NCI-H345 (cell line): ENCODE measurements around the gene GNAL.
A peak's percentile ranks its signal among the peaks of the same experiment; 100 is the strongest.

Source experiments
- DNase-seq: peaks from one replicate; lab custom pipeline; 2025; lab: John Stamatoyannopoulos, UW

The GNAL gene

DNA sequence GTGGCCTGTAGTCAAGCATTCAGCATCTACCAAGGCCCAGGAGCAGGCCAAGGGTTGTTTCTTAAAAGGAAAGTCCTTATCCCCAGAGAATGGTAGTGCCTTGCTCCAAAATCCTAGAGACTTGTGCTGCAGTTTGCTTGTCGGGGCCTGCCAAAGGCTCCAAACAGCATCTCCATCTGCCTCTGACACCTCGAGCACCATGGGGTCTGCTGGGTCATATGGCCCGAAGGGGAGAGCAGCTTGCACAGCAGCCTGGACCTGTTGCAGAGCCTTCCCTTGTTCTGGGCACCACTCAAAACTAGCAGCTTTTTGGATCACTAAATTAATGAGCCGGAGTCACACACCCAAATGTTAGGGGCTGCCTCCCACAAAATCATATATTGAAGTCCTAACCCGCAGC is 35.7 kb downstream of the GNAL start:
- no peak for DNase-seq

- no peak for DNase-seq
Observed at GRCh38 chr18:11726556-11726955, 37.5 kb downstream of the GNAL start.

DNA sequence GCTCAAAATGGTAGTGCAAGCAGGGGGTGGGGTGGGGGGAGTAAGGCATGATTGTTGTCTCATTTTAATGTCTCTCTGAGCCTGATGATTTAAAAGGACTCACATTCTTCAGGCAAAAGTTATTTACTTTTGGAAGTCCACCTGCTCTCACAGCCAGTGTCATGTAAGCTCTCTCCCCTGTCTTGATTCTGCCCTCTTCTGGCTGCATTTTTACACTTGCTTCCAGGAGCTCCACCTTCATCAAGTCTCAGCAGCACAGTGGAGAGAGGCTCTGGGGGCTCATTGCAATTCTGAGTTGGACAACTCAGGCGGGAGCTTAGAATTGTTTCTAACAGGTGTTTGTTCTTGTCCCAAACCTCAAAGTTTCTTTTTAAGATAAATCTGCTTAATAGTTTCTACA is 39.2 kb downstream of the GNAL start:
- DNase-seq = no peak

DNA sequence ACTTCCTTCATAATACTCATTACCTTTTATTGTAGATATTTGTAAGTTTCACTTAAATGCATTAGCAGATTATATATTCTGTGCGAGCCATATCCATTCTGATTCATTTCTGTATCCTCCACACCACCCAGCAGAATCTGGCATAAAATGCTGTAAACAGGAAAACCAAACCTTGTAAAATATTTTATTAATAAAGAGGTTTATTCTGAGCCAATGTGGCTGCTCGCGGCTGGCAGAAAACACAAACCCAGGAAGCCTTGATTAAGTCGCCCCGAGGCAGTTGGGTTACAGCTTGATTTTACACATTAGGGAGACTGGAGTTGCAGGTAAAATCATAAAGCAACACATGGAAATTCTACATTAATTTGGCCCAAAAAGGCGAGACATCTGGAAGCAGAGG is 40.5 kb downstream of the GNAL start:
- DNase-seq = no peak

- peak; percentile 59 for DNase-seq
Observed at GRCh38 chr18:11733031-11733430, 44.0 kb downstream of the GNAL start.

DNA sequence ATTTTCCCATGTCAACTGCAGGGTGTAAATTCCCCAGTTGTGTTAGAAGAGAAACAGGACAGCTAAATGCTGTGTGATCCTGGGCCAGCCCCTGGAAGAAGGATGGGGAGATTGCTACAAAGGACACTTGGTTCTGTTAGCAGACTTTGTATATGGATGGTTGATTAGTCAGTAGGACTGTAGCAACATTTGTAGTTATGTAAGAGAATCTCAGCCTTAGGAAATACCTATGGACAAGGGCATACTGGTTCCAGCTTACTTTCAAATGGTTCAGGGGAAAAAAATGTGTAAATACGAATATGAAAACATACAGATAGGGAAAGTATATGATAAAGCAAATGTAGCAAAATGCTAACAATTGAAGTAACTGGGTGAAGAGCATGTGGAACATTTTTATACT is 47.6 kb downstream of the GNAL start:
- no peak for DNase-seq

DNA sequence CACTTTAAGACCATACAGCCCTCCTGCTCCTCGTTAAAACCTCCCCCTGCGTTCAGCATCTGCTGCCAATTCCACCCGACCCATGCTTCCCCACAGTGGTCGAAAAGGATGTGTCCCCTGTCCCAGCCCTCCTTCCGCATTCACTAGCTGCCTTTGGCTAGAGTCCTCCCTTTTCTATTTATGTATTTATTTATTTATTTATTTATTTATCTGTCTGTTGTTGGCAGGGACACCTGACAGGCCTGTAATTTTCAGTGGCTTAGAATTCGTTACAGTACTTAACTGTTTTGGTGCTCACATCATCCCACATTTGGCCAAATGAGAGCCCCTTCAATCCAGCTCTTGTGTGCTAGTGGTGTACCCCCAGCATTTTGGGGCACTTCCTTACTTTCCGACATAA is 50.8 kb downstream of the GNAL start:
- no peak for DNase-seq

- no peak for DNase-seq
Observed at GRCh38 chr18:11740461-11740860, 51.4 kb downstream of the GNAL start.

- no peak for DNase-seq
Observed at GRCh38 chr18:11741505-11742145, 52.6 kb downstream of the GNAL start.

- DNase-seq = no peak
Observed at GRCh38 chr18:11745521-11745920, 56.5 kb downstream of the GNAL start.

DNA sequence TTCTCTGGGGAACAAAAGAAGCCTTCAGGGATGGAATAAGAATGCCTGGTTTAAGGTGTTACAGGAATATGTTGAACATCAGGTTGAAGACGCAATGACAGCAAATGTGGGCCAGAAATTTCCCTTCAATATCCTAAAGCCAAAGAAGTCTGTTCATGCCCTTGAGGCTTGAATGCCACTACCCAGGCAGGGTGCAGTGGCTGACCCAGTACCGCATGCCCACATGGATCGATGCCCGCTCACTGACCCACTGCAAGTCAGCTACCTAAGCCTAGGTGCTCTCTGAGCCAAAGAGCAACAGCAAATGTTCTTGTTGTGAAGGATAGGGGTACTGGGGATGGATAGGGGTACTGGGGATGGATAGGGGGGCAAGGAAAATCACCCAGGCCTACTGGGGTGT is 58.2 kb downstream of the GNAL start:
- DNase-seq = no peak

DNA sequence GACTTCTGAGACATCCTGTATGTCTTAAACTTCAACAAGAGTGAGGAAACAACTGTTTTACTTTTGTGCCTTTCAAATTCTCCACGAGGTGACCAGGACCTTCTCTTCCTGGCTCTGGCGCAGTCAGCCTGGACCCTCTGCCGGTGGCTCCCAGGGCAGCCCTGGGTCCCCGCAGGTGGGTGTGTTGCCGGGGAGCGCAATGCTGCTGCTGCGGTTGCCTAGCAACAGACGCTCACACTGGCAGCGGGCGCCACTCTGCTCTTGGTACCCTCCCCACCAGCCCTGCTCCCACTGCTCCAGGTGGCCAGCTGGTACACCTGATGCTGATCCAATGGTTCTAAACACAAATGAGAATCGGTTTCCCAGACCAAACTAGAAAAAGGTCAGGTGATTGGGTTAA is 58.7 kb downstream of the GNAL start:
- peak; percentile 54 for DNase-seq

DNA sequence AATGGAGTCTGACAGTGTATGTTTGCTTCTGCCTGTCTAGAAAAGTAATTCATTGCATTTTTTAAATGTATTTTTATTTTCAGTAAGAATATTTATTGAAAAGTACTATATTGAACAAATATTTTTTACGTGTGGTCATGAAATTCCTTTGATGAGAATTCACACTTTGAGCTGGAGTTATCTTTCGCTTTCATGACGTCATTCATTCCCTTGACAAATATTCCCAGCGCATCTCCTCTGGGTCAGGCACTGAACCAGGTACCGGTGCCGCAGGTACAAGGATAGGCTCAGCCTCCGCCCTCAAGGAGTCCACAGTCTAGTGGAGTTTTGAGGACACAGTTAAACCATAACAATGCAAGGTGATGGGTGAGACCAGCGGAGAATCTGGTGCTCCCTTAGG is 60.2 kb downstream of the GNAL start:
- DNase-seq = no peak

GRCh38 chr18:11750171-11750570 is 61.1 kb downstream of the GNAL start:
- no peak for DNase-seq

DNA sequence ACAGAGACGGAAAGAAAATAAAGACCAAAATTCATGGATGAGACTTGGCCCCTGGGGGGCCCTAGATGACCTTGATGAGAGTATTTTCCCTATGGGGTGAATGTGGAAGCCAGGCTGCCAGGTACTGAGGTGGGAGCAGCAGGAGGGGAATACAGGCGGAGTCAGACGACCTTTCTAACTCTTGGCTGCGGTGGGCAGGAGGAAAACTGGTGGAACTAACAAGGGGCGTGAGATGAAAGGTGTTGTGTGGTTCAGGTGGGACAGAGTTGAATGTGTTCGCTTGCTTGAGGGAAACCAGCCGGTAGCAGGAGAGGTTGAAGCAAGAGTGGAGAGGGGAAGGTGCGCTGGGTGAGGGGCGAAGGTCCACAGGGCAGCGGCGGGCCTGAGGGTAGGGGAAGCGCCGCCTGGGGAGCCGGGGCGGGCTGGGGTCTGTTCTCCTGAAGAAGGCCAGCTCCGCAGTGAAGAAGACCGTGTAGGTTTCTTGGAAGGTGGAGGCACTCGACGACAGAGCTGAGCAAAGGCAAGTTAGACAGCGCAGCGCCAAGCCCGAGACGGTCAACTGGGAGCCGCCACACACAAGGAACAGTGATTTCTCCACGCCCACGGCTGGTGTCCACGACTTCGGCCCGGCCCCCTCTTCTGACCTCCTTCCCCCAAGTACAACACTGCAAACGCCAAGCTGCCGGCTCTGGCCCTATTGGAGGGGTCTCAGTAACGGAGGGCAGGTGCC is 61.7 kb downstream of the GNAL start:
- no peak for DNase-seq

DNA sequence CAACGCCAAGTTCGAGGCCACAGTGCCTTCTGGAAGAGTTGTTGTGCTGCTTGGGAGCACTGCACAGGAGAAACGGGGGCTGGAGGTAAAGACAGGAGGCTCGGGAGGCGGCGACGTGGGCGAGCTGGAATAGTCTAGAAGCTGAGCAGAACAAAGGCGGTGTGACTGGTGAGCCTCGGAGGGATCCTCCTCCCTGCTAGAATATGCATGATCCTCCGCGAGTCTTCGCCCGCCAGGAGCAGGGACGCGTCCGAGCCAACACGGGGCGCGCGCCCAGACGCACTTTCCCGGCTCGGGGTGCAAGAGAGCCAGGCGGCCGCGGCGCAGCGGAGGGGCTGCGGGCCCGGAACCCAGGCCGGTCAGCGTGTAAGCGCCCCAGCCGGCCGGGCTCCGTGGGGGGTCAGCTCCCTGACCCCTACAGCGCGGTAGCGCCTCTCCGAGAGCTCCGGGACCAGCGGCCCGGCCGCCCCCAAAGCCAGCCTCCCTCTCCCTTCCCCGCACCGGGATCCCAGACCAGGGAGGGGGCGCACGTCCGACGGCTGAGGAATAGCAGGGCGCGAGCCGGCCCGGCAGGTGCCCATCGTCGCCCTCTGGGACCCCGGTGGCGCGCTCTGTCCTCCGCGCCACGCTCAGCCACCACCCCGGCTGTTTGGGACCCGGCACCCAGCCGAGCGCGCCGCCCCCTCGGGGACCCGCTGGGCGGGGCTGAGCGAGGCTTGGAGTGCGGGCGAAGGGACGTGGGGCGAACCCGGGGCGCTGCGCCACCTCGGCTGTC is 62.5 kb downstream of the GNAL start:
- DNase-seq = no peak

DNA sequence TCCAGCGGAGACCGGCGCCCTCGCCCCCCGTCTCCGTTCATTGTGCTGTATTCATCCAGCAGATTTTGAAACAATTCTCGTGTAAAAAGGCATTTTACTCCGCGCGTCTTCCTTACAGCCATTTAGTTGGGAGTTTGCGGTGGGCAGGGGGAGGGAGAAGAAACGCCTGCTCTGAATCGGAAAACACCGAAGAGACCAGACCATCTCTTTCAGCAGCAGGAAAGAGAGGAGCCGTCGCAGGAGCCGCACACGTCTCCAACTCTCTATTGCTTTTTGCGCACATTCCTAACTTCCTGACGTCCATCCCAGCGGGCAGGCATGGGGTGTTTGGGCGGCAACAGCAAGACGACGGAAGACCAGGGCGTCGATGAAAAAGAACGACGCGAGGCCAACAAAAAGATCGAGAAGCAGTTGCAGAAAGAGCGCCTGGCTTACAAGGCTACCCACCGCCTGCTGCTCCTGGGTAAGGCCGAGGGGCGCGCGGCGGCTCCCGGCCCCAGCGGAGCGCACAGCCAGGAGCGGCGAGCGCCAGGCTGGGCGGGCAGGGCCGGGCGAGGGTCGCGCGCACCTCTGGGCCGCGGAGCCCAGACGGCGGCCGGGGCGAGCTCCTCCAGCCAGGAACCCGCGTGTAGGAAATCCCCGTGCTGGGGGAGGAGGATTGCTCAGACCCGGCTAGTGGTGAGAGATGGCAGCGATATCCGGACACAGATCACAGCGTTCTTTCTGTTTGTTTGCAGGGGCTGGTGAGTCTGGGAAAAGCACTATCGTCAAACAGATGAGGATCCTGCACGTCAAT is 63.2 kb downstream of the GNAL start:
- no peak for DNase-seq

GRCh38 chr18:11754979-11755378 is 65.9 kb downstream of the GNAL start:
- no peak for DNase-seq

- DNase-seq = no peak
Observed at GRCh38 chr18:11757084-11757590, 68.1 kb downstream of the GNAL start.

GRCh38 chr18:11759456-11759855 is 70.4 kb downstream of the GNAL start:
- no peak for DNase-seq

DNA sequence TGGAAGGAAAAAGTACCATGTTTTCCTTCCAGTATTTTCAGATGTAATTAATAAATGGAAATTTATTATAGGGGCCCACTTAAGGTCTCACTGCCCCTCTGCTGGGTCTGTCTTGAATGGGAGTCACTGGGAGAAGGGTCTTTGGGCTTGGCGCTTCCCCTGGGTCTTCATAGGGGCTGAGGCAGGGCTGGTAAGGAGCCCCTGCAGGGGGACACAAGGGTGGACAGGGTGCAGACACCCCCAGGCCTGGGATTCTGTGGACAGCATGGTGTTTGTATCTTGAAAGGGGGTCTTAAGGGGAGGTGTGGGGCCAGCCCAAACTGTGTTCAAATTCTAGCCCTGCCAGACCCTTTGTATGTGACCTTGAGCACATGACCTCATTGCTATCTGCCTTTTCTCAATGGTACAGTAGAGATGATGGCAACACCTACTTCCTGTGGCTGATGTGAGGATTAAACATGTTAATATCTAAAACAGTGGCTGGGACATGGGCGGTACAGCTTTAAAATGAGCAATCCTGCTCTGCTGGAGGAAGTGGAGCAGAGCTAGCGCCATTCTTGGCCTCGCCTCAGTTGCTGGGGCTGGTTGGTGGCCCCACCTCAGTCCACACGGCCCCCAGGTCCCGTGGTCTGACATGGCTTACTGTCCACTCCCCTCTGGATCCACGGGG is 71.6 kb downstream of the GNAL start:
- no peak for DNase-seq

DNA sequence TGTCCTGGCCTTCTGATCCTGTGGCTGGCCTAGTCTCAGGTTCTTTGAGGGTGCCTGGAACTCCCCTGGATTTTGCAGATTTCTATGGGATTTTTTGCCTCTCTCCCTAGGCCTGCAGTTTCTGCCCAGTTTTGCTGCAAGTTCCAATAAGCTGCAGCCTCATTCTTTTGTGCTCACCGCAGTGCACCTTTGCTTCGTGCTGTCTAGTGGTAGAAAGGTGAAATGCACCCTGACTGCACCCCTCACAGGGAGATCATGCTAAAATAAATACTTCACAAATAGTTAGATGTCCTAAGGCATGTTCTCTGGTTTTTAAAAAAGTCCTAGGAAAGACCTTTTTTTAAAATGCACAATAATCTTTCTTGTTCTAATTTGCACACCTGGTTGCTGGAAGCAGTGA is 72.5 kb downstream of the GNAL start:
- DNase-seq = no peak
